ENCODE measurements around the gene MAVS.

- TF ChIP-seq, protein P1, sequence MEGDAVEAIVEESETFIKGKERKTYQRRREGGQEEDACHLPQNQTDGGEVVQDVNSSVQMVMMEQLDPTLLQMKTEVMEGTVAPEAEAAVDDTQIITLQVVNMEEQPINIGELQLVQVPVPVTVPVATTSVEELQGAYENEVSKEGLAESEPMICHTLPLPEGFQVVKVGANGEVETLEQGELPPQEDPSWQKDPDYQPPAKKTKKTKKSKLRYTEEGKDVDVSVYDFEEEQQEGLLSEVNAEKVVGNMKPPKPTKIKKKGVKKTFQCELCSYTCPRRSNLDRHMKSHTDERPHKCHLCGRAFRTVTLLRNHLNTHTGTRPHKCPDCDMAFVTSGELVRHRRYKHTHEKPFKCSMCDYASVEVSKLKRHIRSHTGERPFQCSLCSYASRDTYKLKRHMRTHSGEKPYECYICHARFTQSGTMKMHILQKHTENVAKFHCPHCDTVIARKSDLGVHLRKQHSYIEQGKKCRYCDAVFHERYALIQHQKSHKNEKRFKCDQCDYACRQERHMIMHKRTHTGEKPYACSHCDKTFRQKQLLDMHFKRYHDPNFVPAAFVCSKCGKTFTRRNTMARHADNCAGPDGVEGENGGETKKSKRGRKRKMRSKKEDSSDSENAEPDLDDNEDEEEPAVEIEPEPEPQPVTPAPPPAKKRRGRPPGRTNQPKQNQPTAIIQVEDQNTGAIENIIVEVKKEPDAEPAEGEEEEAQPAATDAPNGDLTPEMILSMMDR (IDR thresholded peaks at IDR 0.05; ENCODE audit: low read depth, low read length), result no peak
- no peak for TF ChIP-seq EZH2phosphoT487 (IDR thresholded peaks at IDR 0.05; ENCODE audit: low read depth)
These were observed 16.7 kb downstream of the MAVS start for GRCh38 chr20:3863317-3863716.

Data from OCI-LY3 (cell line).